ENCODE results near the gene MATCAP1. TPM values are rescaled to one million over a fixed set of nuclear protein-coding genes. Genes with fewer than 3 reads are reported as not detected.

The MATCAP1 gene
- total RNA-seq, 6 experiments from 2014 or later, result 3.5 to 13.8 (median 9.3) TPM

DNA sequence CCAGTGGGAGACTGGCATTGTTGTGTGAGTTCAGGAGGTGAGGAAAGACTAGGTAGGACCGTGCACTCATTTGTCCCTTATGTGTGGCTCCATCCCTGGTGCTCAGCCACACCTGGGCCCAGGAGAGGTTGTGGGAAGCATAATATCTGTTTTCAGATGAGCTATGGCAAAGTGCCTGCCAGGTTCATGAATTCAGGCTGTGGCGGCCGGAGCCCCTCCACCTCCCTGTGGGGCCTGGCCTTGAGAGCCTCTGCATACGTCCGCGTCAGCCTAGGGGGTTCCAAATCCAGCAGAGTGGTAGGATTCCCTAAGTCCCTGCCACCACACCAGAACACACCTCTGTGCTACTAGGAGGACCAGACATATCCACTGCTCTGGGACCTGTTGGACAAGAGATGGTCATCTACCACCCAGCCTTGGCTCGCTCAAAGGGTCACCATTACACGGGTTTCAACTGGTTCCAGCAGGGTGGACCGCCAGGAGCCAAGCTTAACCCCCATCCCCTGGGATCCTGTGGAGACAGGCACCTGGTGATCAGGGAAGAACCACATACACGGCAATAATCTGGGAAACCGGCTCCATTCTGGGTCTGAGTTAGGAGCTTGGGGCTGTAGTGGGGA, 35.0 kb downstream of the MATCAP1 start:
- peaks cover 6 to 49% (median 25%) of the 10 kb centered on the region in 4 donors for H3K36me3 ChIP-seq

DNA sequence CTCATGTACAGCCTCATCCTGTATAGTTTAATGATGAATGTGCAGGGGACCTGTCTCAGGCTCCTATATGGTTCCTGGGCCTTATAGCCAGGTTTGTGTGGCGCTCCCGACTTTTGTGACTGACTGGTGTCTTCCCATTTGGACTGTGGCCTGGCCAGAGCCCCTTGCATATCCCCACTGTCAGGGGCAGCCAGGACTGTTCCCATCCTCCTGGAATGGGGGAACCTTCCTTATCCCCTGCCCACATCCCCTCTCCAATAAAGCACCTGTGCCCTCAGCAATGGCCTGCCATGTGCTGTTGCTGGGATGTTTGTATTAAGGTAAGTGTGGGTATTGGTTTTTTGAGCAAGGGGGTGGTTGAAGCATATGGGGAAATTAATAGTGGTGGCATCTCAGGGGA, 35.5 kb downstream of the MATCAP1 start:
- Histone ChIP-seq H3K9me3 (no peaks in the 10 kb centered on the region), H3K27ac (no peak overlapping the region), H3K4me3 (no peak overlapping the region), H3K4me1 (peaks cover 0 to 15% (median 0%) of the 10 kb centered on the region in 4 donors), H3K36me3 (peaks cover 6 to 54% (median 29%) of the 10 kb centered on the region in 4 donors), H3K27me3 (no peaks in the 10 kb centered on the region)
- intact Hi-C loops (cut with DNase I), result no loop called here
- DNase-seq (no peak), ATAC-seq (no peak)
- 80% methylated on average over 2 of the region's 2 CpGs for WGBS (ENCODE audit: insufficient coverage, low coverage, low lambda C conversion rate, missing lambda C conversion rate)
- TF ChIP-seq, protein P1, sequence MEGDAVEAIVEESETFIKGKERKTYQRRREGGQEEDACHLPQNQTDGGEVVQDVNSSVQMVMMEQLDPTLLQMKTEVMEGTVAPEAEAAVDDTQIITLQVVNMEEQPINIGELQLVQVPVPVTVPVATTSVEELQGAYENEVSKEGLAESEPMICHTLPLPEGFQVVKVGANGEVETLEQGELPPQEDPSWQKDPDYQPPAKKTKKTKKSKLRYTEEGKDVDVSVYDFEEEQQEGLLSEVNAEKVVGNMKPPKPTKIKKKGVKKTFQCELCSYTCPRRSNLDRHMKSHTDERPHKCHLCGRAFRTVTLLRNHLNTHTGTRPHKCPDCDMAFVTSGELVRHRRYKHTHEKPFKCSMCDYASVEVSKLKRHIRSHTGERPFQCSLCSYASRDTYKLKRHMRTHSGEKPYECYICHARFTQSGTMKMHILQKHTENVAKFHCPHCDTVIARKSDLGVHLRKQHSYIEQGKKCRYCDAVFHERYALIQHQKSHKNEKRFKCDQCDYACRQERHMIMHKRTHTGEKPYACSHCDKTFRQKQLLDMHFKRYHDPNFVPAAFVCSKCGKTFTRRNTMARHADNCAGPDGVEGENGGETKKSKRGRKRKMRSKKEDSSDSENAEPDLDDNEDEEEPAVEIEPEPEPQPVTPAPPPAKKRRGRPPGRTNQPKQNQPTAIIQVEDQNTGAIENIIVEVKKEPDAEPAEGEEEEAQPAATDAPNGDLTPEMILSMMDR (IDR thresholded peaks at IDR 0.05), result no peak
- TF ChIP-seq POLR2A (IDR thresholded peaks at IDR 0.05), result no peak

More for the DNA sequence above, 35.0 kb downstream of the MATCAP1 start:
- H3K9me3 ChIP-seq, result no peaks in the 10 kb centered on the region
- ATAC-seq, result peak in 1 of 4 donors; percentile 3
- peaks cover 0 to 15% (median 0%) of the 10 kb centered on the region in 4 donors for H3K4me1 ChIP-seq
- 92% methylated on average over 5 of the region's 11 CpGs for WGBS (ENCODE audit: insufficient coverage, low coverage, low lambda C conversion rate, missing lambda C conversion rate)
- intact Hi-C loops (cut with DNase I), result no loop called here
- no peak overlapping the region for H3K27ac ChIP-seq
- H3K27me3 ChIP-seq, result no peaks in the 10 kb centered on the region
- H3K4me3 ChIP-seq, result no peak overlapping the region
- peak in 1 of 3 donors; percentile 45 for DNase-seq
- TF ChIP-seq, protein P1 (IDR thresholded peaks at IDR 0.05), result no peak
- no peak for TF ChIP-seq POLR2A (IDR thresholded peaks at IDR 0.05)

- H3K4me3 ChIP-seq, result no peak overlapping the region
- intact Hi-C loops (cut with DNase I), result no loop called here
- peaks cover 6 to 60% (median 33%) of the 10 kb centered on the region in 4 donors for H3K36me3 ChIP-seq
- H3K4me1 ChIP-seq, result peaks cover 0 to 15% (median 0%) of the 10 kb centered on the region in 4 donors
- no CpG with 5 or more reads among the region's 4 CpGs for WGBS (ENCODE audit: insufficient coverage, low coverage, low lambda C conversion rate, missing lambda C conversion rate)
- DNase-seq (no peak), ATAC-seq (no peak)
- no peak overlapping the region for H3K27ac ChIP-seq
- no peaks in the 10 kb centered on the region for H3K9me3 ChIP-seq
- TF ChIP-seq POLR2A (IDR thresholded peaks at IDR 0.05), result no peak
- TF ChIP-seq, protein P1 (IDR thresholded peaks at IDR 0.05), result no peak
- H3K27me3 ChIP-seq, result no peaks in the 10 kb centered on the region
Observed at GRCh38 chr16:67147437-67148140, 36.2 kb downstream of the MATCAP1 start.

DNA sequence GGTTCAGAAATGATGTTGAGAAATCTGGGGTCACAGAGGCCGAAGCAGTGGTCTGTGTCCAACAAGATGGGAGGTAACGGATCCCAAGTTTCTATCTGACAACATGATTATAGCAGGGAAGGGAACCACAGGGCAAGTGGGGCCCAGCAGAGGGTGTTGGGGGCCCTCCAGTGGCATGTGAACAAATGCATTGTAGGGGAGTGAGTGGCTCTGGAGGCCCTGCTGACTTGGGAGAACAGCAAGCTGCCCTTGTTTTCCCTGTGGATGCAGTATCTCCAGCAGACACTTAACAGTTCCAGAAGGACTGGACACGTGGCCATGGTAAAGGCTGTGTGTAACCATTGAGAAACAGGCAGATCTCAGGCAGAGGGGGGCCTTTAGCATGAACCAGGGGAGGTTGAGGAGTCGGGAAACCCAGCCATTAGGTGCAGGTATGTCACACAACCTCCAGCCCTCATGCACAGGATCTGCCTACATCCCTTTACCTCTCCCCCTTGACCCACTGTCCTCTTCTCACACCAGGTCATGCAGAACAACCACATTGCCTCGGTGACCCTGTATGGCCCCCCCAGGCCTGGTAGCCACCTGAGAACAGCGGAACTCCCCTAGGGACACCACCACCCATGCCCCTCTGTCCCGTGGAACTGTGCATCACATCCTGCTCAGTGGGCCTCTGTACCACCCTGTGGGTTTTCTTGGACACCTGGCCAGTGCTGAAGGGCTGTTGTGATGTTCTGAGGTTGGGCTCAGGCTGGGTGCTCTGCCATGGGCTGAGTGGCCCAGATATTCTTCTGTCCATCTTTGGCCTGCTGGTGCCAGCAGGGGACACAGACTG, 37.0 kb downstream of the MATCAP1 start:
- no peak for TF ChIP-seq POLR2A (IDR thresholded peaks at IDR 0.05)
- TF ChIP-seq, protein P1 (IDR thresholded peaks at IDR 0.05), result no peak
- intact Hi-C loops (cut with DNase I), result no loop called here
- peak in 1 of 3 donors; percentile 31 for DNase-seq
- Histone ChIP-seq H3K4me1 (peaks cover 0 to 15% (median 0%) of the 10 kb centered on the region in 4 donors), H3K27me3 (no peaks in the 10 kb centered on the region), H3K36me3 (peaks cover 6 to 69% (median 40%) of the 10 kb centered on the region in 4 donors), H3K27ac (no peak overlapping the region), H3K4me3 (no peak overlapping the region), H3K9me3 (no peaks in the 10 kb centered on the region)
- WGBS (ENCODE audit: insufficient coverage, low coverage, low lambda C conversion rate, missing lambda C conversion rate), result 100% methylated on average over 2 of the region's 7 CpGs
- ATAC-seq, result no peak
